DMS114 treated with DMSO at 0.1 percent for 48 hours (cell line): ENCODE data around the gene CNOT3.

Experiments
- DNase-seq: peaks from one replicate; lab custom pipeline; 2025; ENCODE audit not compliant: unreplicated experiment; lab: John Stamatoyannopoulos, UW

CNOT3 gene

DNA sequence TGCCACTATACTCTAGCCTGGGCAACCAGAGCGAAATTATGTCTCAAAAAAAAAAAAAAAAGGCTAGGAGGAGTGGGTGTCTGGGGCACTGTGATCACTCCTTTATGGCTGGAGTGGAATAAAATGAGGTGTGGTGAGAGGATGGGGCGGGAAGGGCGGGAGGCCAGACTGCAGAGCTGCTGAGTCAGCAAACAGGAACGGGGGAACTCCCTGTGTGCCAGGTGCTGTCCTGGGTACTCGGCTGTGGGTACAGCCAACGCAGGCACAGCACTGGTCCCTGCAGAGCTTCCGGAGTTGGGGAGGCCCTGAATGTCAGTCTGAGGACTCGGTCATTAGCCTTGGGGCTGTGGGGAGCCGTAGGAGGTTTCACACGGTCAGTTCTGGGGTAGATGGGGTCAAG, 16.3 kb upstream of the CNOT3 start:
- DNase-seq: no peak

DNA sequence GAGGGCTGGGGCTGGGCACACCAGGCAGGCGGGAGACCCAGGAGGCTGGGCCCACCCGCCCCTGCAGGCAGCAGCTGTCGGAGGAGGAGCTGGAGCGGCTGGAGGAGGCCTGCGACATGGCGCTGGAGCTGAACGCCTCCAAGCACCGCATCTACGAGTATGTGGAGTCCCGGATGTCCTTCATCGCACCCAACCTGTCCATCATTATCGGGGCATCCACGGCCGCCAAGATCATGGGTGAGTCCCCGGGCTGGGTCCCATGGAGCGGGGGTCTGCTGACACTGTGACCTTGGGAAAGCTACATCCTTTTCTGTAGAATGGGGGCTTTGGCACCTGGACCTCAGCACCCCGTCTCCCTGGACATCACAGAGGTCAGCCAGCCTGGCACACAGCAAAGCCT, 13.9 kb upstream of the CNOT3 start:
- no peak for DNase-seq

DNA sequence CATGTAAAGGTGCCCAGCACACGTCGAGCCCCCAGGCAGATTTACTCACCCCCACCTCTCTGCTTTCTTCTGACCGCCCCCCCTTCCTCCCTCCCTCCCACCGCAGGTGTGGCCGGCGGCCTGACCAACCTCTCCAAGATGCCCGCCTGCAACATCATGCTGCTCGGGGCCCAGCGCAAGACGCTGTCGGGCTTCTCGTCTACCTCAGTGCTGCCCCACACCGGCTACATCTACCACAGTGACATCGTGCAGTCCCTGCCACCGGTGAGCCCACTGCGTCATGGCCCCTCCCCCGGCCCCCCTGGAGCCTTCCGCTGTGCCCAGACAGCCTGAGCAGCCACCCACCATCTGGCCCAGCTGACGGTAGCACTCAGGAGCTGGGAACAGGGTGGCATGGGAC, 13.2 kb upstream of the CNOT3 start:
- DNase-seq: no peak

- DNase-seq: no peak
Measured at GRCh38 chr19:54125713-54126112, 11.8 kb upstream of the CNOT3 start.

- DNase-seq: no peak
Measured at GRCh38 chr19:54127688-54128440, 9.7 kb upstream of the CNOT3 start.

DNA sequence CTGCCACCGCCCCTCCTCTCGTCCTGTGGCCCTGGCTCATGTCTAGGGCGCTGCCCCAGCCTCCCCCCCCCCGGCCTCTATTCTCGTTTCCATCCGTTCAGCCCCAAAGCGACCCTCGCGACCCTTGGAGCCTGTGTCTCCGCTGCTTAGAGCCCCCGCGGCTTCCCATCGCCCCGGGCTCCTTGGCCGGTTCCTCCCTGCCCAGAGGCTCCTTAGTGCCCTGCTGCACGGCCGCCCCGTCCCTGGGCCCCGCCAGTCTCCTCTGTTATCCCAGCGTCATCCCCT, 9.2 kb upstream of the CNOT3 start:
- no peak for DNase-seq

DNA sequence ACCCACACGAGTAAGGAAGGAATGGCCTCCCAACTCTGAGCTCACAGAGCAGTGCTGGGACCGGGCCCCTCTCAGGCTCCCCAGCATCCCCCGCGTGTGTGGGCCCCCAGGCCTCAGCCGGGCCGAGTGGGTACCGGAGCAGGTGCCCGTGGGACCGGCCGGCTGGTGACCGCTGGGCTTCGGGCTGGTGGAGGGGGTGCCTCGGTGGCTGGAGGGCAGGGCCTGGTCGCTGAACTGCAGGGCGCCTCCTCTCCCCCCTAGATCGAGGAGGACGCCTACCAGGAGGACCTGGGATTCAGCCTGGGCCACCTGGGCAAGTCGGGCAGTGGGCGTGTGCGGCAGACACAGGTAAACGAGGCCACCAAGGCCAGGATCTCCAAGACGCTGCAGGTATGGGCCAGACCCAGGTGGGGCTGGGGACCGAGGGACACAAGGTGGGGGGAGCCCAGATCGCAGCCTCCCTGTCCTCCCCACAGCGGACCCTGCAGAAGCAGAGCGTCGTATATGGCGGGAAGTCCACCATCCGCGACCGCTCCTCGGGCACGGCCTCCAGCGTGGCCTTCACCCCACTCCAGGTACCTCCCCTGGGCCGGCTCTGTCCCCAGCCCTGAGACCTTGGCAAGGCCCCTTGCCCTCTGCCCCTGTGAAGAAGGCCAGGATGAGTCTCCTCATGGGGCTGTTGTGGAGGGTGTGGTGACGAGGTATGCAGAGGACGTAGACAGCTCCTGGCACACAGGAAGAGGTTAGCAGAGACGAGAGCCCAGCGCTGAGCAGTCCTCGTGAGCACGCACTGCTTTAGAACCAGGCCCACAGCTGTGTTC, 8.6 kb upstream of the CNOT3 start:
- no peak for DNase-seq

- DNase-seq: no peak
Measured at GRCh38 chr19:54129617-54129996, 8.0 kb upstream of the CNOT3 start.

GRCh38 chr19:54133312-54133956, 4.1 kb upstream of the CNOT3 start:
- DNase-seq: no peak

- DNase-seq: no peak
Measured at GRCh38 chr19:54133957-54134590, 3.5 kb upstream of the CNOT3 start.

GRCh38 chr19:54136086-54136863, 1.3 kb upstream of the CNOT3 start:
- peak; percentile 53 for DNase-seq

GRCh38 chr19:54136864-54137698, 481 bp upstream of the CNOT3 start:
- DNase-seq: peak; percentile 100

DNA sequence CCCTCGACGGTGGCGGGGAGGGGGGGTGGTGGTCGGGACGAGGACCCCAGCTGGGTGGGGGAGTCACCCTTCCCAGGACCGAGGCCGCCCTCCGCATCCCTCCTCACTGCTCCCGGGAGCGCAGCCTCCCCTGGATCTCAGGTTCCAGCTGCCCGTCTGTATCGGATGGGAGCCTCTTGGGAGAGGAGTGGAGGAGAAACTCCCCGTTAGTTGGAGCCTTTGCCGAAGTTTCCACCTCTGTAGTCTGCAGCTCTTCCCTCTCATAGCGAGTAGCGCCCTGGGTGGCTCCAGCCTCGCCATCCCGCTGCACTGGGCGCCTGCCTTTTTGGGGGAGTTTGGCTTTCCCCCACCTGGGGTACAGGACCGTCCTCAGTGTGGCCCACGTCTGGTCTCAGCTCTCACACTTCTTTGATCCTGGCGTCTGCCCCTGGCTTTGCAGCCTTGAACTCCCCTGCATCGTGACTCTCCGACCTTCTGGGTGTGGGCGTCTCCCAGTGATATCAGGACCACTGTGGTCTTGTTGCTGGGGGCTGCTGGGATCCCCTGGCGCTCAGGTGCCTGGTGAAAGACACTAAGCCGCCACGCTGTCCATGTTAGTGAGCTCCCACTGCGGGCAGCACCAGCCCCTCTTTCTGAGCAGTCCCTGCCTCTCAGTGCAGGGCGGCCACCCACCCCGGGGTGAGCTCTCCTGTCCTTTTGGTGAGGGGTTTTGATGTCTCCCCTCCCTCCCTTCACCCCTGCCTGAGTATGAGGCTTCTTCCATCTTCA, 1.1 kb downstream of the CNOT3 start:
- DNase-seq: no peak

GRCh38 chr19:54141356-54141755, 3.8 kb downstream of the CNOT3 start:
- DNase-seq: no peak

GRCh38 chr19:54142166-54142780, 4.7 kb downstream of the CNOT3 start:
- no peak for DNase-seq

DNA sequence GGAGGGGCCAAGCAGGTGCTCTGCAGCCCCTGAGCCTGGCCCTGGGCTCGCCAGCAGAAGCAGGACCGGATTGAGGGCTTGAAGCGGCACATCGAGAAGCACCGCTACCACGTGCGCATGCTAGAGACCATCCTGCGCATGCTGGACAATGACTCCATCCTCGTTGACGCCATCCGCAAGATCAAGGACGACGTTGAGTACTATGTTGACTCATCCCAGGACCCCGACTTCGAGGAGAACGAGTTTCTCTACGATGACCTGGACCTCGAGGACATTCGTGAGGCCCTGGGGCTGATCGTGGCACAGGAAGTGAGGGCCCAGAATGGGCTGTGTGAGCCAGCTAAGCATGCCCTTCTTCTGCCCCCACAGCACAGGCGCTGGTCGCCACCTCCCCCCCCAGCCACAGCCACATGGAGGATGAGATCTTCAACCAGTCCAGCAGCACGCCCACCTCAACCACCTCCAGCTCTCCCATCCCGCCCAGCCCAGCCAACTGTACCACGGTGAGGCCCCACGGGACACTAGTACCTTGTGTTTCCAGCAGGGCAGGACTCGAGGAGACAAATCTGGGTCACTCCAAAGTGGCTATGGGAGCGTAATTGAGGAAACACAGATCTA, 8.1 kb downstream of the CNOT3 start:
- no peak for DNase-seq

- no peak for DNase-seq
Measured at GRCh38 chr19:54147676-54148075, 10.1 kb downstream of the CNOT3 start.

DNA sequence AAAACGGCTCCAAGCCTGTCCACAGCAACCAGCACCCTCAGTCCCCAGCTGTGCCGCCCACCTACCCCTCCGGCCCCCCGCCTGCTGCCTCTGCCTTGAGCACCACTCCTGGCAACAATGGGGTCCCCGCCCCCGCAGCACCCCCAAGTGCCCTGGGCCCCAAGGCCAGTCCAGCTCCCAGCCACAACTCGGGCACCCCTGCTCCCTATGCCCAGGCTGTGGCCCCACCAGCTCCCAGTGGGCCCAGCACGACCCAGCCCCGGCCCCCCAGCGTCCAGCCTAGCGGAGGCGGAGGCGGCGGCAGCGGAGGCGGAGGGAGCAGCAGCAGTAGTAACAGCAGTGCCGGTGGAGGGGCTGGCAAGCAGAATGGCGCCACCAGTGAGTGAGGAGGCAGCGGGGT, 10.6 kb downstream of the CNOT3 start:
- DNase-seq: no peak
